ENCODE data around the gene GALNT10. TPM values are rescaled to one million over a fixed set of nuclear protein-coding genes. Genes with fewer than 3 reads are reported as not detected.

GALNT10 gene
- total RNA-seq, 1 experiment from 2014 or later = 27.8 TPM

DNA sequence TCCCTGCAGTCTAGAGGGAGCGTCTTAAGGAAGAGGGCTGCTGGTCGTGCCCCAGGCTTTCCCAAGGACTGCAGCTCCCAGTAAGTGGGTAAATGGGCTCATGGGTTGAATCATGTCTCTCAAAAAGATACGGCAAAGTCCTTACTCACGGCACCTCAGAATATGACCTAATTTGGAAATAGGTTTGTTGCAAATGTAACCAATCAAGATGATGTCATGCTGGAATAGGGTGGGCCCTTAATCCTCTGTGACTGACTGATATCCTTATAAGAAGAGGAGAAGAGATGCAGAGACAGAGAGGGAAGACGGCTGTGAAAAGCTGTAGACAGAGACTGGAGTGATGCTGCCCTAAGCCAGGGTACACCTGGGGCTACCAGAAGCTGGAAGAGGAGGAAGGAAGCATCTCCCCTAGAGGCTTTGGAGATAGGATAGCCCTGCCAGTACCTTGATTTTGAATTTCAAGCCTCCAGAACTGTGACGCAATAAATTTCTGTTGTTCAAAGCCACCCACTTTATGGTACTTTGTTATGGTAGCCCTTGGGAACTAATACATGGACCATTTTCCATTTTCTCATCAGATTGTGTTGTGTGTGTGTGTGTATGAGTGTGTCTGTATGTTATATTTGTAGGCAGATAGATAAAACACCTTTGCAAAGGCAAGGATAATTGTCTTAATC lies 15.0 kb downstream of the GALNT10 start (continued):
- TF ChIP-seq, protein P1, sequence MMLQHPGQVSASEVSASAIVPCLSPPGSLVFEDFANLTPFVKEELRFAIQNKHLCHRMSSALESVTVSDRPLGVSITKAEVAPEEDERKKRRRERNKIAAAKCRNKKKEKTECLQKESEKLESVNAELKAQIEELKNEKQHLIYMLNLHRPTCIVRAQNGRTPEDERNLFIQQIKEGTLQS (IDR thresholded peaks at IDR 0.05) = no peak

DNA sequence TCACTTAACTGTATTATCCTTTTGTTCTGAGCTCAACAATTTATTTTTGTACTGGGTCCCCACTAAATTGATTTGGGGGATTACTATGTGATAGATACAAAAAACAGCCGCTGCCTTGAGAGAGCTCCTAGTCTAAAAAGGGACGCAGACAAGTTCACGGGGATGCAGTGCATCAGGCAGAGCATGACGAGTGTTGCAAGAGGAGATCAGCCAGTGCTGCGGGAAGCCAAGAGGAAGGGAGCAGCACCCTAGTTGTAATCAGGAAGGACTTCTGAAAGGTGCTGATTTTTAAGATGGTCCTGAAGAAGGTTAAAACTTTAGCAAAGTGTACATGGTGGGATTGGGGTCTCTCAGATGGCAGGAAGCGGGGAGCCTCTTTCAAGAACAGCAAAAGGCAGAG lies 15.8 kb downstream of the GALNT10 start:
- intact Hi-C loops (cut with micrococcal nuclease) = no loop called here
- ChIA-PET RAD21 (ENCODE audit: low non-redundant PET in 1 of 2, low total read pairs in 2 of 2, uncharacterized antibody in 2 of 2, unreplicated experiment in 2 of 2) (no interaction called here), POLR2A (no interaction called here), CTCF (no interaction called here)
- Histone ChIP-seq H4K20me1 (ENCODE audit: insufficient read depth) (no peaks in the 10 kb centered on the region), H3K36me3 (ENCODE audit: control insufficient read depth in 1 of 2, insufficient read depth in 2 of 2, low read length in 2 of 2) (no peaks in the 10 kb centered on the region; a peak in 1 of 4 replicates), H3K79me2 (ENCODE audit: insufficient read depth, low read length) (no peaks in the 10 kb centered on the region), H3K27me3 (ENCODE audit: insufficient read depth, low read length) (no peaks in the 10 kb centered on the region), H3K4me3 (replicated peaks in 1 of 2; ENCODE audit: low read depth in 1 of 2, low read length in 2 of 2) (no peak overlapping the region), H3K27ac (ENCODE audit: low read depth, low read length) (no peak overlapping the region), H3K4me2 (ENCODE audit: low read length) (no peak overlapping the region), H3K9ac (ENCODE audit: low read length) (no peak overlapping the region), H3K9me2 (ENCODE audit: insufficient read depth) (no peaks in the 10 kb centered on the region), H3K4me1 (ENCODE audit: control insufficient read depth in 1 of 2, insufficient read depth in 2 of 2, low read length in 2 of 2) (no peaks in the 10 kb centered on the region), H3K9me3 (ENCODE audit: control insufficient read depth in 1 of 2, insufficient read depth in 1 of 2, low read depth in 1 of 2, low read length in 2 of 2) (no peaks in the 10 kb centered on the region), H2AFZ (ENCODE audit: low read depth, low read length, poor library complexity, severe bottlenecking) (no peak overlapping the region)
- TF ChIP-seq POLR2AphosphoS5 (IDR thresholded peaks at IDR 0.05; ENCODE audit: low read depth, low read length) = no peak
- no peak for TF ChIP-seq CEBPB (IDR thresholded peaks at IDR 0.05; ENCODE audit: low read depth)
- BruUV-seq (replicated peaks) = no TSS peak
- ATAC-seq = no peak
- no peak for DNase-seq (ENCODE audit: low read depth, low spot score)

DNA sequence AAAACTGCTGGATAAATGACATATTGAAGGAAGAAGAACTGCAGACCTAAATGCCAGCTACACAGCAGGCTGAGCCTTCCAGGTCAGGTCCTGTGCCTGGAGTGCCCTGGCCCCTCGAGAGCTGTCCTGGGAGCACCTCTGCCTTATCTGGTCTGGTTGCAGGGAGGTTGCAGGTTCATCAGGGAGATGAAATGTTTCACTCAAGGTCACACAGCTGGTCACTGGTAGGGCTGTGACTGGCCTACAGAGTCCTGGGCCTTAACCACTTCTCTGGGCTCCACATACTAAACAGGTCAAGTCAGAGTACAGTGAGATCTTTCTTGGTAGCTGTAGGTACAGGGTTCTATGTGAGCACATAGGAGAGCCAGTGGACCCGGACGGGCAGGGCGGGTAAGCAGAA lies 16.7 kb downstream of the GALNT10 start:
- ATAC-seq (no peak), DNase-seq (ENCODE audit: low read depth, low spot score) (no peak)
- ChIA-PET CTCF (no interaction called here), RAD21 (ENCODE audit: low non-redundant PET in 1 of 2, low total read pairs in 2 of 2, uncharacterized antibody in 2 of 2, unreplicated experiment in 2 of 2) (no interaction called here), POLR2A (no interaction called here)
- Histone ChIP-seq H3K27me3 (ENCODE audit: insufficient read depth, low read length) (no peaks in the 10 kb centered on the region), H3K4me3 (replicated peaks in 1 of 2; ENCODE audit: low read depth in 1 of 2, low read length in 2 of 2) (no peak overlapping the region), H2AFZ (ENCODE audit: low read depth, low read length, poor library complexity, severe bottlenecking) (no peak overlapping the region), H3K9me2 (ENCODE audit: insufficient read depth) (no peaks in the 10 kb centered on the region), H3K27ac (ENCODE audit: low read depth, low read length) (no peak overlapping the region), H3K9me3 (ENCODE audit: control insufficient read depth in 1 of 2, insufficient read depth in 1 of 2, low read depth in 1 of 2, low read length in 2 of 2) (no peaks in the 10 kb centered on the region), H3K4me2 (ENCODE audit: low read length) (no peak overlapping the region), H3K36me3 (ENCODE audit: control insufficient read depth in 1 of 2, insufficient read depth in 2 of 2, low read length in 2 of 2) (no peaks in the 10 kb centered on the region; a peak in 1 of 4 replicates), H3K79me2 (ENCODE audit: insufficient read depth, low read length) (no peaks in the 10 kb centered on the region), H3K4me1 (ENCODE audit: control insufficient read depth in 1 of 2, insufficient read depth in 2 of 2, low read length in 2 of 2) (no peaks in the 10 kb centered on the region), H4K20me1 (ENCODE audit: insufficient read depth) (no peaks in the 10 kb centered on the region), H3K9ac (ENCODE audit: low read length) (no peak overlapping the region)
- no TSS peak for BruUV-seq (replicated peaks)
- TF ChIP-seq POLR2AphosphoS5 (IDR thresholded peaks at IDR 0.05; ENCODE audit: low read depth, low read length) (no peak), FOSL1 (IDR thresholded peaks at IDR 0.05; ENCODE audit: low read depth) (no peak), ZNF274 (IDR thresholded peaks at IDR 0.05; ENCODE audit: low read depth, low read length) (no peak), ELF1 (IDR thresholded peaks at IDR 0.05; ENCODE audit: borderline replicate concordance, low read depth) (no peak), ZFX (IDR thresholded peaks at IDR 0.05) (no peak), YY1 (IDR thresholded peaks at IDR 0.05; ENCODE audit: extremely low read depth, insufficient replicate concordance, low read depth, low read length) (no peak), TCF7L2 (IDR thresholded peaks at IDR 0.05; ENCODE audit: borderline replicate concordance, extremely low read depth, insufficient read depth, insufficient read length) (no peak), POLR2A (IDR thresholded peaks at IDR 0.05; ENCODE audit: borderline replicate concordance, extremely low read depth, insufficient read depth, insufficient read length) (no peak), SRF (IDR thresholded peaks at IDR 0.05; ENCODE audit: low read depth) (no peak)
- TF ChIP-seq, protein P2, sequence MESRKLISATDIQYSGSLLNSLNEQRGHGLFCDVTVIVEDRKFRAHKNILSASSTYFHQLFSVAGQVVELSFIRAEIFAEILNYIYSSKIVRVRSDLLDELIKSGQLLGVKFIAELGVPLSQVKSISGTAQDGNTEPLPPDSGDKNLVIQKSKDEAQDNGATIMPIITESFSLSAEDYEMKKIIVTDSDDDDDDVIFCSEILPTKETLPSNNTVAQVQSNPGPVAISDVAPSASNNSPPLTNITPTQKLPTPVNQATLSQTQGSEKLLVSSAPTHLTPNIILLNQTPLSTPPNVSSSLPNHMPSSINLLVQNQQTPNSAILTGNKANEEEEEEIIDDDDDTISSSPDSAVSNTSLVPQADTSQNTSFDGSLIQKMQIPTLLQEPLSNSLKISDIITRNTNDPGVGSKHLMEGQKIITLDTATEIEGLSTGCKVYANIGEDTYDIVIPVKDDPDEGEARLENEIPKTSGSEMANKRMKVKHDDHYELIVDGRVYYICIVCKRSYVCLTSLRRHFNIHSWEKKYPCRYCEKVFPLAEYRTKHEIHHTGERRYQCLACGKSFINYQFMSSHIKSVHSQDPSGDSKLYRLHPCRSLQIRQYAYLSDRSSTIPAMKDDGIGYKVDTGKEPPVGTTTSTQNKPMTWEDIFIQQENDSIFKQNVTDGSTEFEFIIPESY (IDR thresholded peaks at IDR 0.05; ENCODE audit: extremely low read depth, insufficient replicate concordance, low read length) = no peak
- TF ChIP-seq, protein P1 (IDR thresholded peaks at IDR 0.05) = no peak
- TF ChIP-seq, protein P3, sequence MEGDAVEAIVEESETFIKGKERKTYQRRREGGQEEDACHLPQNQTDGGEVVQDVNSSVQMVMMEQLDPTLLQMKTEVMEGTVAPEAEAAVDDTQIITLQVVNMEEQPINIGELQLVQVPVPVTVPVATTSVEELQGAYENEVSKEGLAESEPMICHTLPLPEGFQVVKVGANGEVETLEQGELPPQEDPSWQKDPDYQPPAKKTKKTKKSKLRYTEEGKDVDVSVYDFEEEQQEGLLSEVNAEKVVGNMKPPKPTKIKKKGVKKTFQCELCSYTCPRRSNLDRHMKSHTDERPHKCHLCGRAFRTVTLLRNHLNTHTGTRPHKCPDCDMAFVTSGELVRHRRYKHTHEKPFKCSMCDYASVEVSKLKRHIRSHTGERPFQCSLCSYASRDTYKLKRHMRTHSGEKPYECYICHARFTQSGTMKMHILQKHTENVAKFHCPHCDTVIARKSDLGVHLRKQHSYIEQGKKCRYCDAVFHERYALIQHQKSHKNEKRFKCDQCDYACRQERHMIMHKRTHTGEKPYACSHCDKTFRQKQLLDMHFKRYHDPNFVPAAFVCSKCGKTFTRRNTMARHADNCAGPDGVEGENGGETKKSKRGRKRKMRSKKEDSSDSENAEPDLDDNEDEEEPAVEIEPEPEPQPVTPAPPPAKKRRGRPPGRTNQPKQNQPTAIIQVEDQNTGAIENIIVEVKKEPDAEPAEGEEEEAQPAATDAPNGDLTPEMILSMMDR (IDR thresholded peaks at IDR 0.05 in 2 of 3, conservative IDR thresholded peaks at IDR 0.05 in 1 of 3; ENCODE audit: borderline replicate concordance in 1 of 3, insufficient read depth in 1 of 3, low read depth in 2 of 3, low read length in 2 of 3) = no peak
- intact Hi-C loops (cut with micrococcal nuclease) = no loop called here

Measured in HCT116 (cell line).